ENCODE measurements around the gene PRKCA.
"Not testable (repeated sequence)": the region's sequence is repeated elsewhere in the genome, so short reads cannot be mapped to it uniquely, and the experiment has no call there.

DNA sequence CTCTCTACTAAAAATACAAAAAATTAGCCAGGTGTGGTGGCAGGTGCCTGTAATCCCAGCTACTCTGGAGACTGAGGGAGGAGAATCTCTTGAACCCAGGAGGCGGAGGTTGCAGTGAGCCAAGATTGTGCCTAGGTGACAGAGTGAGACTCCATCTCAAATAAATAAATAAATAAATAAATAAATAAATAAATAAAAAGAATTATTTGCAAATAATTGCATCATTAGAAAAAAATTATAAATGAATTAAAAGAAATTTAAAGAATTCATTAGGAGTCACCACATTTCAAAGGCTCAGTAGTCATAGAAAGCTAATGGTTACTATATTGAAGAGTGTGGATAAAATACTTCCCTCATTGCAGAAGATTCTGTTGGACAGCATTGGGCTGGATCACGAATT, 322.2 kb downstream of the PRKCA start:
- TF ChIP-seq POLR2AphosphoS5 (IDR thresholded peaks at IDR 0.05; ENCODE audit: insufficient read depth in 1 of 2, low read depth in 1 of 2); POLR2A (IDR thresholded peaks at IDR 0.05): not testable (repeated sequence)
- TF ChIP-seq, protein P1, sequence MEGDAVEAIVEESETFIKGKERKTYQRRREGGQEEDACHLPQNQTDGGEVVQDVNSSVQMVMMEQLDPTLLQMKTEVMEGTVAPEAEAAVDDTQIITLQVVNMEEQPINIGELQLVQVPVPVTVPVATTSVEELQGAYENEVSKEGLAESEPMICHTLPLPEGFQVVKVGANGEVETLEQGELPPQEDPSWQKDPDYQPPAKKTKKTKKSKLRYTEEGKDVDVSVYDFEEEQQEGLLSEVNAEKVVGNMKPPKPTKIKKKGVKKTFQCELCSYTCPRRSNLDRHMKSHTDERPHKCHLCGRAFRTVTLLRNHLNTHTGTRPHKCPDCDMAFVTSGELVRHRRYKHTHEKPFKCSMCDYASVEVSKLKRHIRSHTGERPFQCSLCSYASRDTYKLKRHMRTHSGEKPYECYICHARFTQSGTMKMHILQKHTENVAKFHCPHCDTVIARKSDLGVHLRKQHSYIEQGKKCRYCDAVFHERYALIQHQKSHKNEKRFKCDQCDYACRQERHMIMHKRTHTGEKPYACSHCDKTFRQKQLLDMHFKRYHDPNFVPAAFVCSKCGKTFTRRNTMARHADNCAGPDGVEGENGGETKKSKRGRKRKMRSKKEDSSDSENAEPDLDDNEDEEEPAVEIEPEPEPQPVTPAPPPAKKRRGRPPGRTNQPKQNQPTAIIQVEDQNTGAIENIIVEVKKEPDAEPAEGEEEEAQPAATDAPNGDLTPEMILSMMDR (IDR thresholded peaks at IDR 0.05) = not testable (repeated sequence)

Measured in vagina (tissue), 2 donors.